ENCODE measurements around the gene YJEFN3.

Gene YJEFN3

DNA sequence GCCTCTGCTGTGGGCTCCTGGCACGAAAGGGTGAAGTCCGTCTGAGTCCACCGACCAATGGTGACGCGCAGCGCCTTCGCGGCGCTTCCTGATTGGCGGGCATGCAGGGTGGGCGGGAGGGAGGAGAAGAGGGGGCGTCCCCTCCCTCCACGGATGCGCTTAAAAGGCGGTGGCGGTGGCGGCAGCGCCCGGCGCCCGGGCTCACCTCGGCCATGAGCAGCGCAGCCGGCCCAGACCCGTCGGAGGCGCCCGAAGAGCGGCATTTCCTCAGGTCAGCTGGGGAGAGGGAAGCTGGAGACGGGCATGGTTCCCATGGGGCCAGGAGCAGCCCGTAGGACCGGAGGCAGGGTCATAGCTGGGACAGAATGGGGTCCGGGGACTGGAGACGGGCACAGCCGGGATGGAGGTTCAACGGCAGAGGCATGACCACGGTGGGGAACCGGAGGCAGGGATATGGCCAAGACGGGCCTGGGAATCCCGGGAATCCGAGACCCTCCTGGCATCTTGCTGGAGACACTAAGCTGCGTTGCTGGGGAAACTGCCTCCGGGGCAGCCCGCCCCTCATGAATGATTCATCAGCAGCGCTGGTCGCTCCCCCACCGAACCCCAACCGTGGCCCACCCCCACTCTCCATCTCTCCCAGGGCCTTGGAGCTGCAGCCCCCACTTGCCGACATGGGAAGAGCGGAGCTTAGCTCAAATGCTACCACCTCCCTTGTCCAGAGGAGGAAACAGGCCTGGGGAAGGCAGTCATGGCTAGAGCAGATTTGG lies at the start of gene YJEFN3:
YJEFN3 (plus strand) TSS at position 191 of the 770 bp plus-strand sequence; CDS start at position 213, 22 bp downstream.
- no peak for DNase-seq (ENCODE audit: low read depth in 2 of 2)

GRCh38 chr19:19480688-19481087 lies 48.0 kb upstream of the YJEFN3 start:
- no peak for DNase-seq (ENCODE audit: low read depth in 2 of 2)

- no peak for DNase-seq (ENCODE audit: low read depth in 2 of 2)
Measured at GRCh38 chr19:19482809-19483596, 45.7 kb upstream of the YJEFN3 start.

DNA sequence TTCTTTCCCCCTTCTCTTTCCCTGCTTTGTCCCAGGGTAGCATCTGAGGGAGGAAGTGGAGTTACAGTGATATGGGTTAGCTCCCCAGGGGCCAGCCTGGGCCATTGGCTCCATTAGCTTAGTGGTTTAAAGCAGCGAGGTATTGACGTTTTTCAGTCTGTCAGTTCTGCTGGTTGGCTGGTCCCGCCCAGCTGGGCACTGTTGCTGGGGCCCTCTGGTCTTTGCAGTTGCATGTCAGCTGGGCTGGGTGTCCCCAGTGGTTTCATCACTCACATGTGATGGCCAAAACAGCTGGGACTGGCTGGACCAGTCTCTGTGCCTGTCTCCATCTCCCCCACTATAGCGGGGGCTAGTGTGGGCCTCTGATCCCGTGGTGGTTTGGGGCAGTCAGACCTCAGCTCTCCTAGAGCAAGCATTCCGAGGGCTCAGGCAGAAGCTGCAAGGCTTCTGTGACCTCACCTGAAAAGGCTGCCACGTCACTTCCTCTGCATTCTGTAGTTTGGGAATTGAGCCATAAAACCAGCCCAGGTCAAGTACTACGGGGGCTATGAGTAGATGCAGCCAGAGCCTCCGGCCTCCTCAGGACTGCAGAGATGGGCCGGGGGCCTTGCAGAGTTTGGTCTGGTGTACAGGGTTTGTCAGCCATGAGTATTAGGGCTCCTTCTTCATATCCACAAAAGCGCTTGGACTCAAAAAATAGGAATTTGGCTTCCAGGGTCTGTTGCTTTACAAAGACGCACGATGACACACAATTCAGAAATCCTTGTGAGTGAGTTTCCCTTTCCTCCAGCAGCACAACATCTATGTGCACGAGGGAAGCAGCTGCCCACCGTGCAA lies 43.3 kb upstream of the YJEFN3 start:
- no peak for DNase-seq (ENCODE audit: low read depth in 2 of 2)

DNA sequence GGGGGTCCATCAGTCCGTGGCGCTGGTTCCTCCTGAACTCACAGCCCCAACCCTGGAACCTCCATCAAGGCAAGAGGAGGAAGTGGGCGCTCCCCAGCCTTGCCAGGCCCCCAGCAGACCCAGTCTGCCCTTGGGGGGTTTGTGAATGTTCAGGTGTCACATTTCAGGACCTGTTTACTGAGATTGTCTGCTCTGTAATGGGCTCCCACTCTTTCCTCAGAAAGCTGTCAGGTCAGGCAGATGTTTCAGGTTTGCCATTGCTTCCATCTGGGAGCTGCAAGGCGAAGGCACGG lies 42.8 kb upstream of the YJEFN3 start:
- DNase-seq (ENCODE audit: low read depth in 2 of 2): no peak

- DNase-seq (ENCODE audit: low read depth in 2 of 2): no peak
Measured at GRCh38 chr19:19486343-19487076, 42.2 kb upstream of the YJEFN3 start.

- no peak for DNase-seq (ENCODE audit: low read depth in 2 of 2)
Measured at GRCh38 chr19:19487077-19487949, 41.4 kb upstream of the YJEFN3 start.

DNA sequence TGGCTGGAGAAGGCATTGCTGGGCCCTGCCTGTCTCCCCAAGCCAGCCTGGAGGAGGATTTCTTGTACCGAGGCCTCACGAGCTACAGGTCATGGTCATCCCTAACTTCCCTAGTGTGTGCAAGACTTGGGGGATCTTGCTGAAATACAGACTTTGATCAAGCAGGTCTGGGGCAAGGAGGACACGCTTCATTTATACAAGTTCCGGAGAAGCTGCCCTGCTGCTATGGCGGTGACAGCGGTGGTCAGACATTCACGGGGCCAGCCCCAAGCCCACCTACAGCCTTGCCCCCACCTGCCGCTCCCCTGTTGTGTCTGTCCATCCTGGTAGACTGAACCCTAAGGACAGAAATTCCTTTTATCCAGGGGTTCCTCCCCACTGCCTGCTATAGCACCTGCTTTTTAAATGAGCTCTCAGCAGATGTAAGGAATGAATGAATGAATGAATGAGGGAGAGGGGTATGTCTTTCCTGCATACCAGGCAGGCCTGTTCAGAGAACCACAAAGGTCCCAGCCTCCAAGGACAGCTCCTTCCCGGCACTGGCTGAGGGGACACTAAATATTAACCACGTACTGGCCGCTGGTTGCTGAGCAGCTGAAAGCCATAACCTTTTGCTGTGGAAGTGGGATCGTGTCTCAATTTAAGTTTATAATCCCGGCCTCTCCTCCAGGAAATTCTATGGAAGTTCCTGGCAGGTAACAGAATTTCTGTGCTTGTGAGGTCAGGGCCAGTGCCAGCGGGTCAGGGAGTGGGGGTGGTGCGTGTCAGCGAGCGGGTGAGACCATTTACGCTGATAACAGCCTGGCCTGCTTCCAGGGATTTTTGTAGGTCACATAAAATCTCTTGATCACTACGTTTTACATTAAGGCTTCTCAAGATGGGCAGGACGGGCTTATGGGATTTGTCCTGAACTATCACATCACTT lies 40.5 kb upstream of the YJEFN3 start:
- no peak for DNase-seq (ENCODE audit: low read depth in 2 of 2)

- peak; percentile 56 to 64 for DNase-seq (ENCODE audit: low read depth in 2 of 2)
Measured at GRCh38 chr19:19488875-19489690, 39.6 kb upstream of the YJEFN3 start.

DNA sequence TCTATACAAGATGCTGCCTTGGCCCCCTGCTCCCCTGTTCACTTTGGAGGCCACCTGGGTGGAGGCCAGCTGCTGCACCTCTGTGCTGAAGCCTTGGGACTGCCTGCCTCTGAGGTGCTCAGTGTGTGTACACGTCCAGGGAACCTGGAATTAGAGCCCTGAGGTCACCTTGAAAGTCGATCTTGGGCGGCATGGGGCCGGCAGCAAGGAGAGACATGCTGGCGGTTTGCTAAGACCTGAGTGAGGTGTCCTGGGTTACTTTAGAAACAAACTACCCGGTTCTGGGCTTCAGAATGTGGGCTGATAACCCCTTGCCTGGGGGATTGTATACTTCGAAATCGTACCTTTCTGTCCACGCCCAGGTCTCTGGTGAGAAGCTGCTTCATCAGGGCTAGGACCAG lies 38.9 kb upstream of the YJEFN3 start:
- DNase-seq (ENCODE audit: low read depth in 2 of 2): no peak

- peak; percentile 61 to 77 for DNase-seq (ENCODE audit: low read depth in 2 of 2)
Measured at GRCh38 chr19:19490214-19490968, 38.3 kb upstream of the YJEFN3 start.

- DNase-seq (ENCODE audit: low read depth in 2 of 2): no peak
Measured at GRCh38 chr19:19491321-19492025, 37.2 kb upstream of the YJEFN3 start.

- DNase-seq (ENCODE audit: low read depth in 2 of 2): no peak
Measured at GRCh38 chr19:19492026-19492610, 36.6 kb upstream of the YJEFN3 start.

DNA sequence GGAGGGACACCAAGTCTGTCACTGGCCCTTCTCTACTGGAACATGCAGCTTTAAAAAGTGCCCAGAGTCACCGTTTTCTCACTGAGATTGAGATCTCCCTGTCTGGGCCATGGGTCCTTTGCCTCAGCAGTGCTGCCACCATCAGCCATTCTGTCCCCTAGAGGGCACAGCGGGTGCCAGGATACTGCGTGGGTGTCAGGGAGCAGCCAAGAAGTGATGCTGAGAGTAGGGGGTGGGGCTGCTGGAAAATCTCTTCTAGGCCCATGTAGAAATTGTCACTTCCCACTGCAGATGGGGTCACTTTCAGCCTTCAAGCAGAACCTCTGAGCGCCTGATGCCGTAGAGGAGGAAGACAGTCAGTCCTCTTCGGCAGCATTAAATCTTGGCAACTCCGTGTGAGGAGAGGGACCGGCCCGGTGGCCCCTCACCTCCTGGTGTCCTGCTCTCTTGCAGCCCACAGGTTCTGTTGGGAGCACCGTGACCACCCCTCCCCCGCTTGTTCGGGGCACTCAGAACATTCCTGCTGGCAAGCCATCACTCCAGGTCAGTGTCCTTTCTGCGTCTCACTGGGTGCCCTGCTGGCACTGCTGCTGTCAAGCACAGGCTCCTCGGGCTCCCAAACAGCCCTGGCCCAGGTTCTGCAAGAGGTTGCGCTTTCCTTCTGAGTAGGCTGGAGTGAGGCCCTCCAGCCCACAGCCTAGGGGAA lies 34.7 kb upstream of the YJEFN3 start:
- DNase-seq (ENCODE audit: low read depth in 2 of 2): no peak

DNA sequence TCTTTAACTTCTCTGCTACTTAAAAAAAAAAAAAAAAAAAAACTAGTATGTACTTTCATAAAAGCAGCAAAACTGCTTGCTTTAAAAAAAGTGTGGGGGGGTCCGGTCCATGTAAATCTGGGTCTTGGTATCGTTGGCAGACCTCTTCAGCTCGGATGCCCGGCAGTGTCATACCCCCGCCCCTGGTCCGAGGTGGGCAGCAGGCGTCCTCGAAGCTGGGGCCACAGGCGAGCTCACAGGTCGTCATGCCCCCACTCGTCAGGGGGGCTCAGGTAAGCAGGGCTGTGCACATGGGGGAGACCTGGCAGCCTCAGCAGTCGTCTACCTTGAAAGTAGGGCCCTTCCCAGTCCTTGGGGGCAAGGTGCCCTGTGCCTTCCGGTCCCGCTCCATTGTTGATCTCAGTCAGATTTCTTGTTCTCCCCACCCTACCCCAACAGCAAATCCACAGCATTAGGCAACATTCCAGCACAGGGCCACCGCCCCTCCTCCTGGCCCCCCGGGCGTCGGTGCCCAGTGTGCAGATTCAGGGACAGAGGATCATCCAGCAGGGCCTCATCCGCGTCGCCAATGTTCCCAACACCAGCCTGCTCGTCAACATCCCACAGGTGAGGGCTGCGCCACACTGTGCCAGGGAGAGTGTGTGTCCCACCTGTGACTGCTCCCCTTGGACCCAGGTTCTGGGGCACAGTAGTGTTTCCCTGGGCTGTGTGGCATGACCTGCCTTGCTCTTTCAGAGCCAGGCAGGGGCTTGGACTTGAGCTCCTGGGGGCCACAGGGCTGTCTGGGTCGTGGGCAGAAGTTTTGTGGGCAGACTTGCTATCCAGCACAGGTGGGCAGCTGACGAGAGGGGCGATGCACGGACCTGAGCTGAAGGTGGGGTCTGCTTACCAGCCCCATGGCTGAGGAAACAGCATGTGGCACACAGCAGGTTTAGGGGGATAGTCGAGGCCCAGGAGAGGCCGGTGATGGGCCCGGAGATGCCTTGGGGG lies 32.8 kb upstream of the YJEFN3 start:
- DNase-seq (ENCODE audit: low read depth in 2 of 2): no peak

All from stimulated activated CD4-positive, alpha-beta T cell treated with anti-CD3 and anti-CD28 coated beads, Interleukin-1b, Interleukin-23, amount 100 ng/mL, for 4 hours (primary cell).